Prostate gland (tissue), 2 donors: ENCODE results near the gene MBIP.

Experiments used
- POLR2A ChIP-seq: fragments of 450-650 bp; IDR thresholded peaks from one replicate; pipeline ENCODE4 v1.6.1; 2016; ENCODE audit warnings: antibody characterized with exemption, mild to moderate bottlenecking
- POLR2AphosphoS5 ChIP-seq: sonication (generic); formaldehyde crosslinking; IDR thresholded peaks from one replicate; pipeline ENCODE4 v1.6.1; 2017; ENCODE audit warnings: antibody characterized with exemption
- TF ChIP-seq, protein P1 (sequence below), 4 experiments: fragments of 200-600 bp in 2 of 4; fragments of 450-650 bp in 2 of 4; sonication (generic) in 2 of 4; IDR thresholded peaks; 1 replicate in 3 of 4; 2 replicates in 1 of 4; pipeline ENCODE4 v1.5.1; 2016 to 2019; ENCODE audit warnings: antibody characterized with exemption in 4 of 4, mild to moderate bottlenecking in 2 of 4, moderate library complexity in 2 of 4

DNA sequence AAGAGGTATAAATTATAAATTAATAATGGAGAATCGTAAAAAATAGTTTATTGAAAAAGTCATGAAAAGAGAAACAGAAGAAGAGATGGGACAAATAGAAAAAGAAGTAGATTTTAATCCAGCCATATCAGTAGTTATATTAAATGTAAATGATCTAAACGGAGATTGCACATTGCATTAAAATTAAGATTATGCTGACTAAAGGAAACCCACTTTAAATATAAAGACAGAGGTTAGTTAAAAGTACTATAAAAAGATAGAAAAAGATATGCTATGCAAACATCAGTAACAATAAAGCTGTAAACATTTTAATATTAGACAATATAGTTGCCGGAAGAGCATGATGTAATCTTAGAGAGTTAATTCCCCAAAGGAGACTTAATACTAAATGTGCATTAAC is 5.4 kb upstream of the MBIP start:
- TF ChIP-seq, protein P1, sequence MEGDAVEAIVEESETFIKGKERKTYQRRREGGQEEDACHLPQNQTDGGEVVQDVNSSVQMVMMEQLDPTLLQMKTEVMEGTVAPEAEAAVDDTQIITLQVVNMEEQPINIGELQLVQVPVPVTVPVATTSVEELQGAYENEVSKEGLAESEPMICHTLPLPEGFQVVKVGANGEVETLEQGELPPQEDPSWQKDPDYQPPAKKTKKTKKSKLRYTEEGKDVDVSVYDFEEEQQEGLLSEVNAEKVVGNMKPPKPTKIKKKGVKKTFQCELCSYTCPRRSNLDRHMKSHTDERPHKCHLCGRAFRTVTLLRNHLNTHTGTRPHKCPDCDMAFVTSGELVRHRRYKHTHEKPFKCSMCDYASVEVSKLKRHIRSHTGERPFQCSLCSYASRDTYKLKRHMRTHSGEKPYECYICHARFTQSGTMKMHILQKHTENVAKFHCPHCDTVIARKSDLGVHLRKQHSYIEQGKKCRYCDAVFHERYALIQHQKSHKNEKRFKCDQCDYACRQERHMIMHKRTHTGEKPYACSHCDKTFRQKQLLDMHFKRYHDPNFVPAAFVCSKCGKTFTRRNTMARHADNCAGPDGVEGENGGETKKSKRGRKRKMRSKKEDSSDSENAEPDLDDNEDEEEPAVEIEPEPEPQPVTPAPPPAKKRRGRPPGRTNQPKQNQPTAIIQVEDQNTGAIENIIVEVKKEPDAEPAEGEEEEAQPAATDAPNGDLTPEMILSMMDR (IDR thresholded peaks at IDR 0.05), result no peak
- no peak for TF ChIP-seq POLR2A
- TF ChIP-seq POLR2AphosphoS5, result no peak
